Mesodermal cell (in vitro differentiated cells): ENCODE results near the gene BMPR1B.
"Not testable (repeated sequence)": the region's sequence is repeated elsewhere in the genome, so short reads cannot be mapped to it uniquely, and the experiment has no call there.

Source experiments
- H3K27ac ChIP-seq: 2 replicates; pipeline ENCODE4 v1.7.0; 2013; ENCODE audit warnings: mild to moderate bottlenecking, low read depth, low read length, moderate library complexity; ENCODE audit not compliant: severe bottlenecking
- H3K36me3 ChIP-seq: 2 replicates; pipeline ENCODE4 v1.7.1; 2013; ENCODE audit warnings: mild to moderate bottlenecking, low read length, moderate library complexity; ENCODE audit not compliant: control insufficient read depth, insufficient read depth
- H3K4me1 ChIP-seq: one replicate; pipeline ENCODE4 v1.7.1; 2013; ENCODE audit warnings: mild to moderate bottlenecking, low read length; ENCODE audit not compliant: insufficient read depth, control insufficient read depth, poor library complexity, severe bottlenecking
- H3K4me3 ChIP-seq: 2 replicates; pipeline ENCODE4 v1.7.0; 2013; ENCODE audit warnings: low read length, control low read depth, mild to moderate bottlenecking; ENCODE audit not compliant: insufficient read depth, poor library complexity, severe bottlenecking; ENCODE audit errors: extremely low read depth
- H3K9me3 ChIP-seq: 2 replicates; pipeline ENCODE4 v1.7.1; 2013; ENCODE audit warnings: mild to moderate bottlenecking, low read length, moderate library complexity; ENCODE audit not compliant: control insufficient read depth
- WGBS, 2 experiments: methylation state at CpG; one replicate each; pipeline ENCODE4 v1.1.5; 2013; ENCODE audit warnings: missing lambda C conversion rate in 2 of 2; ENCODE audit not compliant: insufficient coverage in 2 of 2; 5-methylcytosine and 5-hydroxymethylcytosine counted together

The BMPR1B gene

DNA sequence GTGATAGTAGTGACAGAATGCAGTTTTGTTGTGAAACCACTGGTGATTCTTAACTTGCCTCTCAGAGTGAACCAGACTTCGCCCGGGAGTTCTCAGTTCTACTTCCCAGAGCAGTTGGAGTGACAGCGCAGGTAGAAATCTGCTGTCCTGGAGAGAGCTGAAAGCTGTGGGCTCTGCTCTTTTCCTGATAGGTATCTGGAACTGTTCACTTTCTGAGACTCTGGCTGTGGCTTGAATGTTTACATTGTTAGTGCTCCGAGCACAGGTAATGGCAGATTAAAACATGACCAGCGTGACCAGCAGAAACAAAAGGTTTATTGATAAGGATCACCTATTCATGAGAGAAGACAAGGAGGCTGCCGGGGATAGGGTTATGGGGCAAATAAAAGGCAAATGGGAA, 360.7 kb downstream of the BMPR1B start:
- Histone ChIP-seq H3K4me3 (no peak overlapping the region), H3K27ac (no peak overlapping the region), H3K36me3 (no peaks in the 10 kb centered on the region), H3K9me3 (no peaks in the 10 kb centered on the region), H3K4me1 (no peaks in the 10 kb centered on the region)
- WGBS, 2 experiments: 82 to 93% methylated on average over 5 of the region's 6 CpGs

DNA sequence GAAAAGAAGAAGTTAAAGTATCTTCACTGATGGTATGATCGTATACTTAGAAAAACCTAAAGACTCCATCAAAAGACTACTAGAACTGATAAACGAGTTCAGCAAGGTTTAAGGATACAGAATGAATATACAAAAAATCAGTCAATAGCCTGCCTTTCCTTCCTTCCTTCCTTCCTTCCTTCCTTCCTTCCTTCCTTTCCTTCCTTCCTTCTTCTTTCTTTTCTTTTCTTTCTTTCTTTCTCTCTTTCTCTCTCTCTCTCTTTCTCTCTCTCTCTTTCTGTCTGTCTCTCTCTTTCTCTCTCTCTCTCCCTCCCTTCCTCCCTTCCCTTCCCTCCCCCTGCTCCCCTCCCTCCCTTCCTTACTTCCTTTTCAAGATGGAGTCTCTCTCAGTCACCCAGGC, 362.7 kb downstream of the BMPR1B start:
- Histone ChIP-seq H3K9me3 (no peaks in the 10 kb centered on the region), H3K36me3 (no peaks in the 10 kb centered on the region), H3K4me3 (no peak overlapping the region), H3K27ac (no peak overlapping the region), H3K4me1 (no peaks in the 10 kb centered on the region)
- WGBS, 2 experiments: 86% methylated on average over 1 of the region's 2 CpGs; no CpG with 5 or more reads in 1 of the 2 experiments

GRCh38 chr4:95122001-95122400, 364.2 kb downstream of the BMPR1B start:
- H3K27ac ChIP-seq: no peak overlapping the region
- H3K9me3 ChIP-seq: no peaks in the 10 kb centered on the region
- 84 to 89% methylated on average over 8 of the region's 9 CpGs for WGBS, 2 experiments
- H3K36me3 ChIP-seq: no peaks in the 10 kb centered on the region
- no peaks in the 10 kb centered on the region for H3K4me1 ChIP-seq
- no peak overlapping the region for H3K4me3 ChIP-seq

- no peak overlapping the region for H3K27ac ChIP-seq
- H3K36me3 ChIP-seq: no peaks in the 10 kb centered on the region
- no peaks in the 10 kb centered on the region for H3K9me3 ChIP-seq
- no peak overlapping the region for H3K4me3 ChIP-seq
- H3K4me1 ChIP-seq: peaks cover 4% of the 10 kb centered on the region
- 36 to 71% methylated on average over 2 of the region's 4 CpGs for WGBS, 2 experiments
Measured at GRCh38 chr4:95124906-95125504, 367.2 kb downstream of the BMPR1B start.

GRCh38 chr4:95129031-95129430, 371.3 kb downstream of the BMPR1B start:
- Histone ChIP-seq H3K36me3 (no peaks in the 10 kb centered on the region), H3K4me3 (no peak overlapping the region), H3K27ac (no peak overlapping the region), H3K4me1 (peaks cover 4% of the 10 kb centered on the region), H3K9me3 (no peaks in the 10 kb centered on the region)
- 86 to 93% methylated on average over 2 of the region's 4 CpGs for WGBS, 2 experiments

DNA sequence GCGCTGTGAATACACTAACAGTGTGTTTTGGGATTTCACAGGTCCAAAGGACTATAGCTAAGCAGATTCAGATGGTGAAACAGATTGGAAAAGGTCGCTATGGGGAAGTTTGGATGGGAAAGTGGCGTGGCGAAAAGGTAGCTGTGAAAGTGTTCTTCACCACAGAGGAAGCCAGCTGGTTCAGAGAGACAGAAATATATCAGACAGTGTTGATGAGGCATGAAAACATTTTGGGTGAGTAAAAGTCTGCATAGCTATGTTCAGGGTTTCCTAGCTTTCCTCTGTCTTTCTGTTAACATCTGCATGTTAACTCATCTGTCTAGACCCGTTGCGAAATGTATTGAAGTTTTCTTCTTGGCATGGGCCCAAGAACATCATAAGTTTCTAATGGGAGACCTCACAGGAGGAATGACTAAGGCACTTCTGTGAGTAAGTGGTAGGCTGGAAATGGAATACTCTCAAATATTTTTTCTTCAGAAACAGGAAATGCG, 372.1 kb downstream of the BMPR1B start:
- no peak overlapping the region for H3K27ac ChIP-seq
- no peaks in the 10 kb centered on the region for H3K9me3 ChIP-seq
- no peaks in the 10 kb centered on the region for H3K36me3 ChIP-seq
- H3K4me1 ChIP-seq: peaks cover 4% of the 10 kb centered on the region
- 90 to 99% methylated on average over 5 to 6 of the region's 7 CpGs for whole genome bisulfite sequencing, 2 experiments
- H3K4me3 ChIP-seq: no peak overlapping the region

GRCh38 chr4:95134016-95134415, 376.3 kb downstream of the BMPR1B start:
- not testable (repeated sequence) for H3K4me3 ChIP-seq, H3K27ac ChIP-seq, H3K9me3 ChIP-seq, H3K36me3 ChIP-seq, H3K4me1 ChIP-seq
- 94 to 100% methylated on average over 2 of the region's 4 CpGs for WGBS, 2 experiments

- H3K4me3 ChIP-seq, H3K9me3 ChIP-seq, H3K4me1 ChIP-seq, H3K27ac ChIP-seq, H3K36me3 ChIP-seq: not testable (repeated sequence)
- 93 to 96% methylated on average over 13 to 14 of the region's 14 CpGs for whole genome bisulfite sequencing, 2 experiments
Measured at GRCh38 chr4:95139424-95139823, 381.7 kb downstream of the BMPR1B start.

DNA sequence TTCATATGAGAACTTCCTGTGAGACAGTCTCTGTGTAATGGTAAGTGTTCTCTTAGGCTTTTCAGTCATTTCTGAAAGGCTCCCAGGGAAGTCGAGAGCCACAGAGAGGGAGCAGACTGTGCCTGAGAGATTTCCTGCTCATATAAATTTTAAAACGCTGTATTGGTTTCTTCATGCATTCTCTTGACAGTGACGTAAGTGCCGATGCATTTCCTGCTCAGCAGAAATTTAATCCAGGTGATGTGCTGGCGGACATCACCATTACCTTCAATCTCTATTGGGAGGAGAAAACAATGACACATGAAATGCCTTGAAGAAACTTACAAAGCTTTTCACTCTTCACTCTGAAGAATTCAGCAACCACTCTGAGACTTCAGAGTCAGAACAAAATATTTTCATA, 383.6 kb downstream of the BMPR1B start:
- 94% methylated on average over 3 of the region's 5 CpGs; no CpG with 5 or more reads in 1 of the 2 experiments for WGBS, 2 experiments

DNA sequence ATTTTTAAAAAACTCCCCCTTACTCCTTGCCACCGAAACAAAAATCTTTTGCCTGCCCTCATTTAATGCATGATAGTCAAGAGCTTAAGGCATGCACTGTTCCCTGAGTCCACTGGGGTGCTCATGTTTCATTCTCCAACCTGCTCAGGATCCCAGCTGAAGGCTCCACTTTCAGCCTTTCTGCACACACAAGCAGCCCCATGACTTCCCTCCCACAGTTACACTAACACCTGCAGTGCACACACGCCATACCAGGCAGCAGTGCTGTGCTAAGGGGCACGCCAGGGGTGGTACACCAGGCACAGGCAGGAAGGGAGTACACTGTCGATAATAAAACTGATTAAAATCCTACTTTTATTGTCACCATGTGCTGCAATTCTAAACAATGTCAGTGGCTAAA, 385.2 kb downstream of the BMPR1B start:
- no peaks in the 10 kb centered on the region for H3K36me3 ChIP-seq
- peaks cover 7% of the 10 kb centered on the region for H3K9me3 ChIP-seq
- no peak overlapping the region for H3K4me3 ChIP-seq
- no peak overlapping the region for H3K27ac ChIP-seq
- WGBS, 2 experiments: 76 to 100% methylated on average over 2 to 3 of the region's 4 CpGs
- no peaks in the 10 kb centered on the region for H3K4me1 ChIP-seq

More for the DNA sequence above, 383.6 kb downstream of the BMPR1B start:
- H3K9me3 ChIP-seq: peaks cover 7% of the 10 kb centered on the region
- H3K4me1 ChIP-seq: no peaks in the 10 kb centered on the region
- no peak overlapping the region for H3K4me3 ChIP-seq
- no peaks in the 10 kb centered on the region for H3K36me3 ChIP-seq
- H3K27ac ChIP-seq: no peak overlapping the region

DNA sequence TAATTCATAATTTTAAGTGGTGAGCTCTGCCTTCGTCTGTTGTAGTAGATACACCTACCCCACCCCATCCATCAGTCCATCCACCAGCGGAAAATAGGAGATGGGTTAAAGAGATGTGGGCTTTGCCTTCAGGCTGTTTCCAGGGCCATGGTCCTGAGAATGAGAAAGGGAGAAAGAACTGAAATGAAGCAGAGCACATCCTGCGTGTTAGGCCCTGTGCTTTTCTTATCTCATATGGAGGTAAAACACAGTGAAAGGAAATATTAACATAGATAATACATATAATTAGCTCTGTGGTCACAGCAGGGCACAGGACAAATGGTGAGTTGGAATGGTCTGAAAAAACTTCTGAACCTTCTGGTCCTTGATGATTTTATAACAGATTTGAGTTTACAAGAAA, 393.5 kb downstream of the BMPR1B start:
- no peaks in the 10 kb centered on the region for H3K9me3 ChIP-seq
- H3K36me3 ChIP-seq: no peaks in the 10 kb centered on the region
- no peak overlapping the region for H3K4me3 ChIP-seq
- WGBS, 2 experiments: no CpG with 5 or more reads among the region's 3 CpGs
- no peak overlapping the region for H3K27ac ChIP-seq
- no peaks in the 10 kb centered on the region for H3K4me1 ChIP-seq
